ENCODE measurements around the gene AFAP1. TPM values are rescaled to one million over a fixed set of nuclear protein-coding genes. Genes with fewer than 3 reads are reported as not detected.

AFAP1 gene
- total and polyA plus RNA-seq, 2 of the 4 experiments (the other 2 are of a cell fraction), result 48.2 to 80.9 TPM

- TF ChIP-seq CTCF (conservative IDR thresholded peaks at IDR 0.05; ENCODE audit: low read depth, low read length) (no peak), MAFK (IDR thresholded peaks at IDR 0.05; ENCODE audit: low read depth, low read length) (no peak), MAZ (IDR thresholded peaks at IDR 0.05; ENCODE audit: borderline replicate concordance, low read depth, low read length) (peak; percentile 95), FOS (IDR thresholded peaks at IDR 0.05; ENCODE audit: low read depth, low read length) (no peak), CEBPB (IDR thresholded peaks at IDR 0.05; ENCODE audit: low read depth, low read length) (peak; percentile 47; the same call in 1 of the 2 replicates), BHLHE40 (IDR thresholded peaks at IDR 0.05; ENCODE audit: low read depth, low read length) (no peak; the same call in 1 of the 2 replicates)
Measured at GRCh38 chr4:7811536-7812191, 128.0 kb downstream of the AFAP1 start (continued).

All from IMR-90 (cell line).